HG03571 (cell line): Measurements from ENCODE around the gene PIEZO1.
"Not testable (repeated sequence)": the region's sequence is repeated elsewhere in the genome, so short reads cannot be mapped to it uniquely, and the experiment has no call there.

Experiments
- ATAC-seq: cut with Tn5 transposase; IDR thresholded peaks from one replicate; pipeline ENCODE4 v1.9.1; 2021; ENCODE audit not compliant: unreplicated experiment

Gene PIEZO1

GRCh38 chr16:88782454-88783390 lies 2.3 kb downstream of the PIEZO1 start:
- no peak for ATAC-seq

- no peak for ATAC-seq
These were observed 3.6 kb downstream of the PIEZO1 start for GRCh38 chr16:88781140-88782077.

GRCh38 chr16:88780142-88781062 lies 4.6 kb downstream of the PIEZO1 start:
- no peak for ATAC-seq

GRCh38 chr16:88779406-88780141 lies 5.4 kb downstream of the PIEZO1 start:
- no peak for ATAC-seq

GRCh38 chr16:88778541-88779065 lies 6.4 kb downstream of the PIEZO1 start:
- no peak for ATAC-seq

- no peak for ATAC-seq
These were observed 6.8 kb downstream of the PIEZO1 start for GRCh38 chr16:88778271-88778525.

- ATAC-seq = no peak
These were observed 7.3 kb downstream of the PIEZO1 start for GRCh38 chr16:88777471-88778270.

- no peak for ATAC-seq
These were observed 9.2 kb downstream of the PIEZO1 start for GRCh38 chr16:88775825-88776224.

GRCh38 chr16:88774544-88775393 lies 10.3 kb downstream of the PIEZO1 start:
- no peak for ATAC-seq

- ATAC-seq = no peak
These were observed 11.2 kb downstream of the PIEZO1 start for GRCh38 chr16:88773812-88774291.

GRCh38 chr16:88772871-88773811 lies 11.9 kb downstream of the PIEZO1 start:
- no peak for ATAC-seq

- ATAC-seq = not testable (repeated sequence)
These were observed 13.2 kb downstream of the PIEZO1 start for GRCh38 chr16:88771781-88772180.

GRCh38 chr16:88771294-88771772 lies 13.7 kb downstream of the PIEZO1 start:
- no peak for ATAC-seq

- ATAC-seq = no peak
These were observed 14.3 kb downstream of the PIEZO1 start for GRCh38 chr16:88770461-88771293.

GRCh38 chr16:88769617-88770460 lies 15.2 kb downstream of the PIEZO1 start:
- no peak for ATAC-seq
